MCF 10A (cell line): ENCODE data around the gene PRH1. TPM values are rescaled to one million over a fixed set of nuclear protein-coding genes. Genes with fewer than 3 reads are reported as not detected.

Experiments
- BruUV-seq: library from RNA; stranded (reverse); fragments of 400-500 nt; replicated peaks from 2 replicates; lab custom pipeline; 2021; lab: Mats Ljungman, UMichigan
- CTCF ChIA-PET: fragments of 300-600 bp; sonication (Branson Sonifier 250); formaldehyde crosslinking; extraction: SDS; loops from one replicate; lab custom pipeline; 2021; ENCODE audit warnings: antibody characterized with exemption, inconsistent platforms; lab: Yijun Ruan, JAX
- POLR2A ChIA-PET: fragments of 300-600, 350-650 bp; sonication (Branson Sonifier 250); formaldehyde crosslinking; extraction: SDS; loops from one replicate; lab custom pipeline; 2020; ENCODE audit warnings: antibody characterized with exemption, inconsistent platforms; lab: Yijun Ruan, JAX
- DNase-seq: peaks from one replicate; pipeline ENCODE4 v3.0.0-alpha.2; 2018; ENCODE audit not compliant: unreplicated experiment
- H3K27ac Mint-ChIP-seq: one replicate; pipeline ENCODE4 v1.8.0; 2022; ENCODE audit warnings: mild to moderate bottlenecking, low read depth, mixed read lengths; ENCODE audit not compliant: unreplicated experiment
- H3K27me3 Mint-ChIP-seq: one replicate; pipeline ENCODE4 v1.8.0; 2022; ENCODE audit warnings: mixed read lengths; ENCODE audit not compliant: insufficient read depth, unreplicated experiment
- H3K36me3 Mint-ChIP-seq: one replicate; pipeline ENCODE4 v1.8.0; 2022; ENCODE audit warnings: mild to moderate bottlenecking, moderate library complexity, mixed read lengths; ENCODE audit not compliant: insufficient read depth, unreplicated experiment
- H3K4me1 Mint-ChIP-seq: one replicate; pipeline ENCODE4 v1.8.0; 2022; ENCODE audit warnings: mixed read lengths; ENCODE audit not compliant: insufficient read depth, unreplicated experiment
- H3K4me3 Mint-ChIP-seq: one replicate; pipeline ENCODE4 v1.8.0; 2022; ENCODE audit warnings: mild to moderate bottlenecking, moderate library complexity, mixed read lengths; ENCODE audit not compliant: unreplicated experiment
- H3K9me3 Mint-ChIP-seq: one replicate; pipeline ENCODE4 v1.8.0; 2022; ENCODE audit warnings: mixed read lengths; ENCODE audit not compliant: unreplicated experiment
- CTCF ChIP-seq: fragments of 200-600 bp; IDR thresholded peaks from one replicate; pipeline ENCODE4 v1.8.0; 2022; ENCODE audit warnings: antibody characterized with exemption, mild to moderate bottlenecking; ENCODE audit not compliant: unreplicated experiment
- intact Hi-C: fragments of 100-400 bp; cut with micrococcal nuclease; formaldehyde crosslinking; loops from 2 replicates; pipeline ENCODE4 v1.14.1; 2022
- total RNA-seq: library from RNA; stranded (reverse); gene quantifications from 2 replicates; pipeline ENCODE4 v1.2.3, GENCODE V29; 2022

PRH1 gene
- total RNA-seq, 1 experiment from 2014 or later = 11.4 TPM

- Mint-ChIP-seq H3K27ac (no peak overlapping the region), H3K4me3 (no peak overlapping the region), H3K9me3 (peaks cover 8% of the 10 kb centered on the region), H3K27me3 (no peaks in the 10 kb centered on the region), H3K4me1 (no peaks in the 10 kb centered on the region), H3K36me3 (no peaks in the 10 kb centered on the region)
- ChIA-PET POLR2A (no interaction called here), CTCF (no interaction called here)
- DNase-seq = no peak
- intact Hi-C loops = no loop called here
- BruUV-seq = no TSS peak
- TF ChIP-seq CTCF = no peak
Observed at GRCh38 chr12:10900972-10901371, 16.9 kb upstream of the PRH1 start.

GRCh38 chr12:10900530-10900929 lies 16.5 kb upstream of the PRH1 start:
- Mint-ChIP-seq H3K4me1 (no peaks in the 10 kb centered on the region), H3K27me3 (no peaks in the 10 kb centered on the region), H3K9me3 (peaks cover 8% of the 10 kb centered on the region), H3K27ac (no peak overlapping the region), H3K36me3 (no peaks in the 10 kb centered on the region), H3K4me3 (no peak overlapping the region)
- intact Hi-C loops = no loop called here
- BruUV-seq = no TSS peak
- POLR2A ChIA-PET = no interaction called here
- CTCF ChIA-PET = interaction anchor here (0.6 kb wide), 1 partner anchor 13 kb away, joined by 3 read pairs; no protein-coding TSS in a partner anchor
- no peak for TF ChIP-seq CTCF
- DNase-seq = no peak

- H3K27me3 Mint-ChIP-seq = no peaks in the 10 kb centered on the region
- no peak overlapping the region for H3K4me3 Mint-ChIP-seq
- CTCF ChIA-PET = interaction anchor here (0.6 kb wide), 1 partner anchor 144 kb away, joined by 3 read pairs; no protein-coding TSS in a partner anchor
- no peaks in the 10 kb centered on the region for H3K4me1 Mint-ChIP-seq
- intact Hi-C loops = no loop called here
- DNase-seq = no peak
- peaks cover 8% of the 10 kb centered on the region for H3K9me3 Mint-ChIP-seq
- H3K36me3 Mint-ChIP-seq = no peaks in the 10 kb centered on the region
- BruUV-seq = no TSS peak
- POLR2A ChIA-PET = no interaction called here
- no peak overlapping the region for H3K27ac Mint-ChIP-seq
- TF ChIP-seq CTCF = no peak
Observed at GRCh38 chr12:10896854-10897253, 12.8 kb upstream of the PRH1 start.

- no peak overlapping the region for H3K27ac Mint-ChIP-seq
- no peaks in the 10 kb centered on the region for H3K9me3 Mint-ChIP-seq
- intact Hi-C loops = no loop called here
- DNase-seq = no peak
- no peak overlapping the region for H3K4me3 Mint-ChIP-seq
- ChIA-PET CTCF (interaction anchor here (0.7 kb wide), 1 partner anchor 121 kb away, joined by 3 read pairs; no protein-coding TSS in a partner anchor), POLR2A (no interaction called here)
- TF ChIP-seq CTCF = no peak
- H3K36me3 Mint-ChIP-seq = no peaks in the 10 kb centered on the region
- no TSS peak for BruUV-seq
- no peaks in the 10 kb centered on the region for H3K4me1 Mint-ChIP-seq
- no peaks in the 10 kb centered on the region for H3K27me3 Mint-ChIP-seq
Observed at GRCh38 chr12:10891937-10892336, 7.9 kb upstream of the PRH1 start.
